Ovary (tissue), 3 donors: ENCODE results near the gene USP14.
"Not testable (repeated sequence)": the region's sequence is repeated elsewhere in the genome, so short reads cannot be mapped to it uniquely, and the experiment has no call there.

ENCODE experiments used
- EP300 ChIP-seq: sonication (generic); formaldehyde crosslinking; IDR thresholded peaks from one replicate; pipeline ENCODE4 v1.6.1; 2017; ENCODE audit warnings: antibody characterized with exemption
- POLR2A ChIP-seq: fragments of 450-650 bp; IDR thresholded peaks from one replicate; pipeline ENCODE4 v1.6.1; 2017; ENCODE audit warnings: antibody characterized with exemption, mild to moderate bottlenecking, moderate library complexity
- TF ChIP-seq, protein P1 (sequence below), 3 donors: fragments of 450-650 bp in 2 of 3; fragments of 200-600 bp in 1 of 3; IDR thresholded peaks; one replicate each; pipeline versions ENCODE4 v1.5.1 to v1.8.0; 2016 to 2022; ENCODE audit warnings: antibody characterized with exemption in 3 of 3, mild to moderate bottlenecking in 1 of 3
- donor health status: DM: no; HTN: no; CAD: no.

DNA sequence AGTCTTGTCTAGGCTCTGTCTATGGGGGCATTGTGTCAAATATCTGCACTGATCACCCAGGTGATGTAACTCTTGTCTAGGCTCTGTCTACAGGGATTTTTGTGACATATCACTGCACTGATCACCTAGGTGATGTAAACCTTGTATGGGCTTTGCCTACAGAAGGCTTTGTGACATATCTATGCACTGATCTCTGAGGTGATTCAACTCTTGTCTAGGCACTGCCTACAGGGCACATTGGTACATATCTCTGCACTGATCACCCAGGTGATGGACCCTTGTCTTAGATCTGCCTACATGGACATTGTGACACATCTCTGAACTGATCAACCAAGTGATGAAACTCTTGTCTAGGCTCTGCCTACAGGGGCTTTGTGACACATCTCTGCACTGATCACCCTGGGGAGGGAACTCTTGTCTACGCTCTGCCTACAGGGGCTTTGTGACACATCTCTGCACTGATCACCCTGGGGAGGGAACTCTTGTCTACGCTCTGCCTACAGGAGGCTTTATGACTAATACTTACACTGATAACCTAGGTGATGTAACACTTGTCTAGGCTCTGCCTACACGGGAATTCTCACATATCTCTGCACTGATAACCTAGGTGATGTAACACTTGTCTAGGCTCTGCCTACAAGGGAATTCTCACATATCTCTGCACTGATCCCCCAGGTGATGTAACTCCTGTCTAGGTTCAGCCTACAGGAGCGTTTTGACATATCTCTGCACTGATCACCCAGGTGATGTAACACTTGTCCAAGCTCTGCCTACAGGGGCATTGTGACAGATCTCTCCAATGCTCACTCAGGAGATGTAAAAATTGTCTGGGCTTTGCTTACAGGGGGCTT, 47.8 kb upstream of the USP14 start:
- TF ChIP-seq EP300, POLR2A: not testable (repeated sequence)
- TF ChIP-seq, protein P1, sequence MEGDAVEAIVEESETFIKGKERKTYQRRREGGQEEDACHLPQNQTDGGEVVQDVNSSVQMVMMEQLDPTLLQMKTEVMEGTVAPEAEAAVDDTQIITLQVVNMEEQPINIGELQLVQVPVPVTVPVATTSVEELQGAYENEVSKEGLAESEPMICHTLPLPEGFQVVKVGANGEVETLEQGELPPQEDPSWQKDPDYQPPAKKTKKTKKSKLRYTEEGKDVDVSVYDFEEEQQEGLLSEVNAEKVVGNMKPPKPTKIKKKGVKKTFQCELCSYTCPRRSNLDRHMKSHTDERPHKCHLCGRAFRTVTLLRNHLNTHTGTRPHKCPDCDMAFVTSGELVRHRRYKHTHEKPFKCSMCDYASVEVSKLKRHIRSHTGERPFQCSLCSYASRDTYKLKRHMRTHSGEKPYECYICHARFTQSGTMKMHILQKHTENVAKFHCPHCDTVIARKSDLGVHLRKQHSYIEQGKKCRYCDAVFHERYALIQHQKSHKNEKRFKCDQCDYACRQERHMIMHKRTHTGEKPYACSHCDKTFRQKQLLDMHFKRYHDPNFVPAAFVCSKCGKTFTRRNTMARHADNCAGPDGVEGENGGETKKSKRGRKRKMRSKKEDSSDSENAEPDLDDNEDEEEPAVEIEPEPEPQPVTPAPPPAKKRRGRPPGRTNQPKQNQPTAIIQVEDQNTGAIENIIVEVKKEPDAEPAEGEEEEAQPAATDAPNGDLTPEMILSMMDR (IDR thresholded peaks at IDR 0.05), result not testable (repeated sequence)
